A549 (cell line): ENCODE data around the gene SOCS7.

Source experiments
- HOXA7 ChIP-seq: fragments of 250-450 bp; sonication (Bioruptor Pico); IDR thresholded peaks from 2 replicates; pipeline ENCODE4 v1.5.0; 2020; ENCODE audit warnings: mild to moderate bottlenecking, moderate library complexity
- KDM1A ChIP-seq: fragments of 200-600 bp; sonication (generic); IDR thresholded peaks from 2 replicates; pipeline ENCODE4 v1.6.1; 2016; ENCODE audit warnings: low read depth, mild to moderate bottlenecking

GRCh38 chr17:38351412-38352222 lies at the start of gene SOCS7:
- TF ChIP-seq HOXA7 (CRISPR knock-in tag) (no peak), KDM1A (peak; percentile 86)
